GM10248 (cell line): ENCODE measurements around the gene VIPR2.

ENCODE experiments used
- CTCF ChIA-PET: fragments of 300-600 bp; sonication (Branson Sonifier 250); formaldehyde crosslinking; extraction: SDS; loops from one replicate; lab custom pipeline; 2021; ENCODE audit warnings: antibody characterized with exemption; lab: Yijun Ruan, JAX
- POLR2A ChIA-PET: fragments of 350-650 bp; sonication (Branson Sonifier 250); formaldehyde crosslinking; extraction: SDS; loops from one replicate; lab custom pipeline; 2020; ENCODE audit warnings: antibody characterized with exemption; lab: Yijun Ruan, JAX
- DNase-seq: peaks from one replicate; pipeline ENCODE4 v3.0.0; 2012; ENCODE audit errors: extremely low spot score
- CTCF ChIP-seq: IDR thresholded peaks from 2 replicates; pipeline ENCODE4 v1.5.1; 2012; ENCODE audit warnings: mild to moderate bottlenecking, low read depth; ENCODE audit errors: extremely low read depth, missing control alignments, control extremely low read depth

The VIPR2 gene

GRCh38 chr7:159031750-159032149 is 112.9 kb downstream of the VIPR2 start:
- ChIA-PET CTCF (interaction anchor here (1.1 kb wide), 1 partner anchor 16 kb away, joined by 3 read pairs; no protein-coding TSS in a partner anchor), POLR2A (no interaction called here)
- no peak for DNase-seq
- no peak for TF ChIP-seq CTCF

DNA sequence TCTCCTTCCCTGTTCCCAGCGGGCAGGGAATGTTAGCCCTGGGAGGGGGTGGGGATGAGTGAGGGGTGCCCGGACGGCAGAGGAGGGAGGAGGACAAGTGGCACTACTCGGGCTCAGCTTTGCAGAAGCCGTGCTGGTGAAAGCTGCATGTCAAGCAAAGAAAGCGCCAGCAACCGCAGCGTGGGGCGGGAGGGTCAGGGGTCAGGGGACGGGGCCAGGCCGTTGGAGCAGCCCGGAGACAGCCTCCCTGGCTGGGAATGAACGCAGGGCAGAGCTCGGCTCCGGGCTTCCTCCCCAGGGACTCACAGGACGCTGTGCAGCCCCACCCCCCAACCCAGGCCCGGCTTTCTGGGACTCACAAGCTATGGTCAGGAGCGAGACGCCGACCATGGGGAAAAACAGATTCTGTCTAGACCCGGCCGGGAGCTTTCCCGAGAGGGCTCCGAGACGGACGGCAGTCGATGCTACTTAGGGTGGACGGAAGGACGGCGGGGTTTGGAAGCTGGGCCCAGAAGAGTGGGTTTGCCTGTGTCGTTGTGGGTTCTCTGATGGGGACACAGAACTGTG is 113.4 kb downstream of the VIPR2 start:
- no peak for TF ChIP-seq CTCF
- POLR2A ChIA-PET: no interaction called here
- CTCF ChIA-PET: interaction anchor here (1.1 kb wide), 1 partner anchor 16 kb away, joined by 3 read pairs; no protein-coding TSS in a partner anchor

DNA sequence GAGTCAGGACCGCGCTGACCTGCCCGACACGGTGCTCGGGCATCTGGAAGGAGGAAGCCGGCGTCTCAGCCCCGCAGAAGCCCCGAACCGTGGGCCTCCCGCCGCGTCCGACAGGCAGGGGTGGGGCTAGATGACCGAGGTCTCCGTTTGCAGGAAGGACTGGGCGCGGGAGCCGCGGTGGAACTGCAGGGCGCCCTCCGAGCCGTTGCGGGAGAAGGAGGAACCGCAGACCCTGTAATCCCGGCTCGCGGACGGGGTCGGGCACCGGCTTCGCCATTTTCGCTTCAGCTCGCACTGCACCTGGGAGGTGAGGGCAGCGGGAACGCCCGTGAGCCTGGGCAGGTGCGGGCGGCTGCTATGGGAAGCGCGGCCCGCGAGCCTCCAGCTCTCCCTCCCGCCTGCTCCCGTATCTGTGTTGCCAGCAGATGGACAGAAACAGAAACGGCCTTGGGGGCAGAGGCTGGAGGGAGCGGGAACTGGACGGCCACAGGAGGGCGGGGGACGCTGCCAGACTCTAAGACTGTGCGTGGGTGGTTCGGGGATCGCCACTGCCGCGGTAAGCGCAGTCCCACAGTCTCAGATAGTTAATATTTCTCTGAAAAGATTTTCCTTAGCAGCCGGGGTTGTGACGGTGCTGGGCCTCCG is 114.1 kb downstream of the VIPR2 start:
- peak; percentile 54 for DNase-seq
- POLR2A ChIA-PET: no interaction called here
- CTCF ChIA-PET: no interaction called here
- TF ChIP-seq CTCF: peak; percentile 3

More for the DNA sequence above, 113.4 kb downstream of the VIPR2 start:
- DNase-seq: no peak

- TF ChIP-seq CTCF: no peak
- POLR2A ChIA-PET: interaction anchor here (0.6 kb wide), 1 partner anchor 1289 kb away, joined by 5 read pairs; no protein-coding TSS in a partner anchor
- no peak for DNase-seq
- CTCF ChIA-PET: interaction anchor here (0.9 to 1.2 kb wide), 2 partner anchors 26 to 52 kb away, joined by 3 to 4 read pairs; no protein-coding TSS in a partner anchor
Measured at GRCh38 chr7:159028508-159029401, 115.9 kb downstream of the VIPR2 start.

GRCh38 chr7:159027789-159028507 is 116.7 kb downstream of the VIPR2 start:
- TF ChIP-seq CTCF: no peak
- ChIA-PET POLR2A (interaction anchor here (0.6 kb wide), 1 partner anchor 1288 kb away, joined by 5 read pairs; no protein-coding TSS in a partner anchor), CTCF (interaction anchor here (0.9 to 1.2 kb wide), 2 partner anchors 25 to 51 kb away, joined by 3 to 4 read pairs; no protein-coding TSS in a partner anchor)
- DNase-seq: no peak
